OCI-LY1 (cell line): ENCODE data around the gene VEGFB.

ENCODE experiments used
- H2AFZ ChIP-seq: fragments of 200-600 bp; sonication (generic), shearing (Covaris generic); 2 replicates; pipeline ENCODE4 v1.6.0; 2014; ENCODE audit warnings: antibody characterized with exemption, mild to moderate bottlenecking, low read length
- H3F3A ChIP-seq: fragments of 200-600 bp; sonication (generic), shearing (Covaris generic); 2 replicates; pipeline ENCODE4 v1.6.0; 2014; ENCODE audit warnings: mild to moderate bottlenecking, antibody characterized with exemption, low read length, moderate library complexity; ENCODE audit not compliant: insufficient read depth
- H3K27ac ChIP-seq: fragments of 200-600 bp; sonication (generic); 2 replicates; pipeline ENCODE4 v1.5.1; 2014; ENCODE audit warnings: low read length, mixed run types, mild to moderate bottlenecking, low read depth; ENCODE audit not compliant: poor library complexity, severe bottlenecking
- H3K27me3 ChIP-seq: fragments of 200-600 bp; sonication (generic); 2 replicates; pipeline ENCODE4 v1.6.0; 2014; ENCODE audit warnings: antibody characterized with exemption, mild to moderate bottlenecking, low read length, moderate library complexity; ENCODE audit not compliant: insufficient read depth
- H3K36me3 ChIP-seq: fragments of 200-600 bp; sonication (generic); 2 replicates; pipeline ENCODE4 v1.6.1; 2014; ENCODE audit warnings: mild to moderate bottlenecking, antibody characterized with exemption, low read length, moderate library complexity, mixed read lengths; ENCODE audit not compliant: insufficient read depth
- H3K4me1 ChIP-seq: fragments of 200-600 bp; sonication (generic); 2 replicates; pipeline ENCODE4 v1.5.1; 2014; ENCODE audit warnings: mild to moderate bottlenecking, low read length, moderate library complexity; ENCODE audit not compliant: insufficient read depth, severe bottlenecking
- H3K4me2 ChIP-seq: fragments of 200-600 bp; sonication (generic), shearing (Covaris generic); 2 replicates; pipeline ENCODE4 v1.6.1; 2014; ENCODE audit warnings: low read length
- H3K4me3 ChIP-seq: fragments of 200-600 bp; sonication (generic); 2 replicates; pipeline ENCODE4 v1.5.1; 2014; ENCODE audit warnings: low read length, low read depth, mild to moderate bottlenecking, mixed read lengths; ENCODE audit not compliant: poor library complexity, severe bottlenecking
- H3K79me2 ChIP-seq: fragments of 200-600 bp; shearing (Covaris generic); 2 replicates; pipeline ENCODE4 v1.6.1; 2016; ENCODE audit warnings: mixed run types, low read length, mixed read lengths; ENCODE audit not compliant: insufficient read depth
- H3K9ac ChIP-seq: fragments of 200-600 bp; sonication (generic), shearing (Covaris generic); 2 replicates; pipeline ENCODE4 v1.6.1; 2014; ENCODE audit warnings: mild to moderate bottlenecking, low read length, mixed read lengths
- H3K9me2 ChIP-seq: fragments of 200-600 bp; sonication (generic), shearing (Covaris generic); 2 replicates; pipeline ENCODE4 v1.6.1; 2014; ENCODE audit warnings: low read depth, mild to moderate bottlenecking, low read length, mixed read lengths
- H3K9me3 ChIP-seq: fragments of 200-600 bp; shearing (Covaris generic); 2 replicates; pipeline ENCODE4 v1.6.1; 2014; ENCODE audit warnings: low read length, mixed read lengths
- H4K20me1 ChIP-seq: fragments of 200-600 bp; sonication (generic), shearing (Covaris generic); 2 replicates; pipeline ENCODE4 v1.6.0; 2016; ENCODE audit warnings: mild to moderate bottlenecking, low read length; ENCODE audit not compliant: insufficient read depth
- CTCF ChIP-seq: fragments of 200-600 bp; sonication (generic), shearing (Covaris generic); IDR thresholded peaks from 2 replicates; pipeline ENCODE4 v1.5.1; 2017; ENCODE audit warnings: mild to moderate bottlenecking, antibody characterized with exemption, low read length, moderate library complexity, mixed read lengths
- EZH2 ChIP-seq: fragments of 200-600 bp; sonication (generic), shearing (Covaris generic); IDR thresholded peaks from 2 replicates; pipeline ENCODE4 v1.8.0; 2017; ENCODE audit warnings: borderline replicate concordance, mixed run types, mild to moderate bottlenecking, antibody characterized with exemption, low read length, moderate library complexity, mixed read lengths

The VEGFB gene

GRCh38 chr11:64258946-64259532 lies 24.7 kb downstream of the VEGFB start:
- Histone ChIP-seq H4K20me1 (no peaks in the 10 kb centered on the region), H3K9me2 (no peaks in the 10 kb centered on the region), H3K36me3 (peaks cover 44% of the 10 kb centered on the region), H3K27ac (no peak overlapping the region), H3F3A (no peaks in the 10 kb centered on the region), H3K9me3 (no peaks in the 10 kb centered on the region), H3K9ac (no peak overlapping the region), H3K79me2 (no peaks in the 10 kb centered on the region), H3K4me3 (no peak overlapping the region), H3K4me1 (no peaks in the 10 kb centered on the region), H3K4me2 (no peak overlapping the region), H2AFZ (no peak overlapping the region), H3K27me3 (no peaks in the 10 kb centered on the region)
- TF ChIP-seq EZH2 (no peak), CTCF (no peak)

GRCh38 chr11:64259533-64260067 lies 25.2 kb downstream of the VEGFB start:
- TF ChIP-seq EZH2 = no peak
- TF ChIP-seq CTCF = no peak
- Histone ChIP-seq H3K27ac (no peak overlapping the region), H3K4me3 (no peak overlapping the region), H2AFZ (no peak overlapping the region), H3K9me3 (no peaks in the 10 kb centered on the region), H3F3A (no peaks in the 10 kb centered on the region), H3K4me2 (no peak overlapping the region), H3K36me3 (peaks cover 41% of the 10 kb centered on the region), H3K4me1 (no peaks in the 10 kb centered on the region), H4K20me1 (no peaks in the 10 kb centered on the region), H3K27me3 (no peaks in the 10 kb centered on the region), H3K9ac (no peak overlapping the region), H3K9me2 (no peaks in the 10 kb centered on the region), H3K79me2 (no peaks in the 10 kb centered on the region)

- peaks cover 37% of the 10 kb centered on the region for H3K36me3 ChIP-seq
- H3F3A ChIP-seq = no peaks in the 10 kb centered on the region
- H3K9me3 ChIP-seq = no peaks in the 10 kb centered on the region
- H3K4me1 ChIP-seq = no peaks in the 10 kb centered on the region
- H3K9ac ChIP-seq = no peak overlapping the region
- no peak overlapping the region for H3K4me3 ChIP-seq
- H3K27ac ChIP-seq = no peak overlapping the region
- H3K79me2 ChIP-seq = no peaks in the 10 kb centered on the region
- no peak overlapping the region for H3K4me2 ChIP-seq
- TF ChIP-seq EZH2 (no peak), CTCF (no peak)
- no peaks in the 10 kb centered on the region for H3K9me2 ChIP-seq
- no peaks in the 10 kb centered on the region for H4K20me1 ChIP-seq
- H2AFZ ChIP-seq = no peak overlapping the region
- no peaks in the 10 kb centered on the region for H3K27me3 ChIP-seq
Measured at GRCh38 chr11:64260147-64260708, 25.8 kb downstream of the VEGFB start.
